ENCODE measurements around the gene MMP2. TPM values are rescaled to one million over a fixed set of nuclear protein-coding genes. Genes with fewer than 3 reads are reported as not detected.
A peak's percentile ranks its signal among the peaks of the same experiment; 100 is the strongest.

Gene MMP2
- total and polyA plus RNA-seq, 2 experiments from 2014 or later = 25.6 to 43.8 TPM

- no peak overlapping the region for H2AFZ ChIP-seq
- H3K79me2 ChIP-seq (replicated peaks; ENCODE audit: insufficient read depth) = no peaks in the 10 kb centered on the region
- no peaks in the 10 kb centered on the region for H3K27me3 ChIP-seq (ENCODE audit: insufficient read depth)
- no peak overlapping the region for H3K27ac Mint-ChIP-seq
- H3K36me3 ChIP-seq (ENCODE audit: insufficient read depth) = no peaks in the 10 kb centered on the region; the same call in 1 of the 2 replicates
- TF ChIP-seq POLR2AphosphoS5 (IDR thresholded peaks at IDR 0.05; ENCODE audit: low read depth) (no peak), CTCF (conservative IDR thresholded peaks at IDR 0.05; ENCODE audit: low read depth in 2 of 2) (no peak), EZH2phosphoT487 (IDR thresholded peaks at IDR 0.05; ENCODE audit: unreplicated experiment) (no peak)
- H3K9me3 Mint-ChIP-seq = no peaks in the 10 kb centered on the region
- H3K4me2 ChIP-seq = no peak overlapping the region
- H3K27me3 Mint-ChIP-seq (ENCODE audit: insufficient read depth, low read depth, poor library complexity) = peaks cover 2% of the 10 kb centered on the region
- no peaks in the 10 kb centered on the region; the same call in 2 of the 3 replicates for H3K4me1 Mint-ChIP-seq
- H3K9me2 ChIP-seq (ENCODE audit: insufficient read depth) = no peaks in the 10 kb centered on the region
- no peak overlapping the region for H3K4me3 ChIP-seq
- DNase-seq (ENCODE audit: low spot score) = peak; percentile 49
- no peak overlapping the region for H3K4me3 Mint-ChIP-seq
- H3K36me3 Mint-ChIP-seq (ENCODE audit: low read depth) = peaks cover 17% of the 10 kb centered on the region
- no peaks in the 10 kb centered on the region; the same call in 1 of the 2 replicates for H4K20me1 ChIP-seq (replicated peaks; ENCODE audit: insufficient read depth)
- no peak overlapping the region for H3K27ac ChIP-seq (ENCODE audit: low read depth)
- H3F3A ChIP-seq (replicated peaks; ENCODE audit: low read depth) = no peaks in the 10 kb centered on the region
- H3K4me1 ChIP-seq (ENCODE audit: insufficient read depth) = peaks cover 5% of the 10 kb centered on the region
- ATAC-seq = peak; percentile 73
Measured at GRCh38 chr16:55502801-55503366, 23.9 kb downstream of the MMP2 start.

- H4K20me1 ChIP-seq (replicated peaks; ENCODE audit: insufficient read depth) = no peaks in the 10 kb centered on the region; the same call in 1 of the 2 replicates
- H3K4me3 ChIP-seq = no peak overlapping the region
- Mint-ChIP-seq H3K4me1 (no peaks in the 10 kb centered on the region; the same call in 2 of the 3 replicates), H3K36me3 (ENCODE audit: low read depth) (peaks cover 11% of the 10 kb centered on the region), H3K27me3 (ENCODE audit: insufficient read depth, low read depth, poor library complexity) (peaks cover 2% of the 10 kb centered on the region), H3K9me3 (no peaks in the 10 kb centered on the region), H3K27ac (no peak overlapping the region), H3K4me3 (no peak overlapping the region)
- H3K27me3 ChIP-seq (ENCODE audit: insufficient read depth) = no peaks in the 10 kb centered on the region
- H3K4me2 ChIP-seq = no peak overlapping the region
- H3F3A ChIP-seq (replicated peaks; ENCODE audit: low read depth) = no peaks in the 10 kb centered on the region
- no peaks in the 10 kb centered on the region; the same call in 1 of the 2 replicates for H3K36me3 ChIP-seq (ENCODE audit: insufficient read depth)
- H3K79me2 ChIP-seq (replicated peaks; ENCODE audit: insufficient read depth) = no peaks in the 10 kb centered on the region
- peaks cover 5% of the 10 kb centered on the region for H3K4me1 ChIP-seq (ENCODE audit: insufficient read depth)
- DNase-seq (ENCODE audit: low spot score) (no peak), ATAC-seq (no peak)
- no peak overlapping the region for H3K27ac ChIP-seq (ENCODE audit: low read depth)
- no peak overlapping the region for H2AFZ ChIP-seq
- H3K9me2 ChIP-seq (ENCODE audit: insufficient read depth) = no peaks in the 10 kb centered on the region
- TF ChIP-seq ZNF114 (CRISPR knock-in tag; IDR thresholded peaks at IDR 0.05) (no peak), POLR2AphosphoS5 (IDR thresholded peaks at IDR 0.05; ENCODE audit: low read depth) (no peak), ZNF462 (CRISPR knock-in tag; IDR thresholded peaks at IDR 0.05) (no peak), REST (IDR thresholded peaks at IDR 0.05; ENCODE audit: unreplicated experiment) (no peak), NANOG (IDR thresholded peaks at IDR 0.05; ENCODE audit: borderline replicate concordance) (no peak), STAT1 (IDR thresholded peaks at IDR 0.05; ENCODE audit: unreplicated experiment) (no peak)
Measured at GRCh38 chr16:55503726-55504550, 24.9 kb downstream of the MMP2 start.

Data from GM23338 (cell line).